Chondrocyte (in vitro differentiated cells): Measurements from ENCODE around the gene TESPA1. TPM values are rescaled to one million over a fixed set of nuclear protein-coding genes. Genes with fewer than 3 reads are reported as not detected.

ENCODE experiments used
- DNase-seq: peaks from one replicate; pipeline ENCODE4 v3.0.0; 2021; ENCODE audit warnings: mixed read lengths, low spot score
- H3K27ac Mint-ChIP-seq: one replicate; pipeline ENCODE4 v1.8.0; 2021; ENCODE audit warnings: mild to moderate bottlenecking, moderate library complexity, mixed read lengths; ENCODE audit not compliant: unreplicated experiment
- H3K27me3 Mint-ChIP-seq: 2 replicates; pipeline ENCODE4 v1.8.0; 2021; ENCODE audit warnings: low read depth, mixed read lengths
- H3K36me3 Mint-ChIP-seq: 2 replicates; pipeline ENCODE4 v1.8.0; 2021; ENCODE audit warnings: low read depth, mixed read lengths
- H3K4me1 Mint-ChIP-seq: 2 replicates; pipeline ENCODE4 v1.8.0; 2021; ENCODE audit warnings: low read depth, mild to moderate bottlenecking, mixed read lengths
- H3K4me3 Mint-ChIP-seq: one replicate; pipeline ENCODE4 v1.8.0; 2021; ENCODE audit warnings: mild to moderate bottlenecking, moderate library complexity, mixed read lengths; ENCODE audit not compliant: unreplicated experiment
- H3K9me3 Mint-ChIP-seq: 2 replicates; pipeline ENCODE4 v1.8.0; 2021; ENCODE audit warnings: low read depth, mixed read lengths
- total RNA-seq: library from RNA; stranded (reverse); gene quantifications from 3 replicates; pipeline ENCODE4 v1.2.1, GENCODE V29; 2021
- TF ChIP-seq, protein P1 (sequence below): fragments of 200-600 bp; sonication (generic); IDR thresholded peaks from 2 replicates; pipeline ENCODE4 v1.5.0; 2021; ENCODE audit warnings: antibody characterized with exemption, mild to moderate bottlenecking, moderate library complexity

TESPA1 gene
- total RNA-seq, 1 donor from 2014 or later = not detected

DNA sequence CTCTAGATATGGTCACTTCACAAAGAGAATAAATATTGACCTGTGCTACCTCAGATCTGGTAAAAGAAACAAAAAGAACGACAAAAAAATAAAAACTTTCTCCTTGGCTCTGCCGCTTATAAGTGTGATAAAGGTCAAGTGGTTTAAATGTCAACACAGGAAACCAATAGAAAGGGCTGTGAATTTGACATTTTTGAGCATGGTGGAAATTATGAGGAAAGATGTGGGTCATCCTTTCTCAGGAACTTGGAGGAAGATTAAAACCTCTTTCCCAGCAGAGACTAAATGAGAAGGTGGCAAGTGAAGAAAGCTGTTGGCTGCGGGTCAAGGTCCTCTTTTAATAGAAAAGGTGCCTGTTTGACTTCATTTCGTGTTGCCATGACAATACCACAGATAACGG, 28.2 kb downstream of the TESPA1 start:
- Mint-ChIP-seq H3K4me3 (no peak overlapping the region), H3K36me3 (no peaks in the 10 kb centered on the region), H3K27me3 (peaks cover 44% of the 10 kb centered on the region), H3K27ac (no peak overlapping the region), H3K4me1 (no peaks in the 10 kb centered on the region), H3K9me3 (no peaks in the 10 kb centered on the region)
- no peak for DNase-seq
- TF ChIP-seq, protein P1, sequence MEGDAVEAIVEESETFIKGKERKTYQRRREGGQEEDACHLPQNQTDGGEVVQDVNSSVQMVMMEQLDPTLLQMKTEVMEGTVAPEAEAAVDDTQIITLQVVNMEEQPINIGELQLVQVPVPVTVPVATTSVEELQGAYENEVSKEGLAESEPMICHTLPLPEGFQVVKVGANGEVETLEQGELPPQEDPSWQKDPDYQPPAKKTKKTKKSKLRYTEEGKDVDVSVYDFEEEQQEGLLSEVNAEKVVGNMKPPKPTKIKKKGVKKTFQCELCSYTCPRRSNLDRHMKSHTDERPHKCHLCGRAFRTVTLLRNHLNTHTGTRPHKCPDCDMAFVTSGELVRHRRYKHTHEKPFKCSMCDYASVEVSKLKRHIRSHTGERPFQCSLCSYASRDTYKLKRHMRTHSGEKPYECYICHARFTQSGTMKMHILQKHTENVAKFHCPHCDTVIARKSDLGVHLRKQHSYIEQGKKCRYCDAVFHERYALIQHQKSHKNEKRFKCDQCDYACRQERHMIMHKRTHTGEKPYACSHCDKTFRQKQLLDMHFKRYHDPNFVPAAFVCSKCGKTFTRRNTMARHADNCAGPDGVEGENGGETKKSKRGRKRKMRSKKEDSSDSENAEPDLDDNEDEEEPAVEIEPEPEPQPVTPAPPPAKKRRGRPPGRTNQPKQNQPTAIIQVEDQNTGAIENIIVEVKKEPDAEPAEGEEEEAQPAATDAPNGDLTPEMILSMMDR = no peak

GRCh38 chr12:54954801-54955200, 29.8 kb downstream of the TESPA1 start:
- Mint-ChIP-seq H3K27ac (no peak overlapping the region), H3K4me1 (peaks cover 4% of the 10 kb centered on the region), H3K27me3 (peaks cover 43% of the 10 kb centered on the region), H3K9me3 (no peaks in the 10 kb centered on the region), H3K36me3 (no peaks in the 10 kb centered on the region), H3K4me3 (no peak overlapping the region)
- TF ChIP-seq, protein P1 = no peak
- no peak for DNase-seq

- Mint-ChIP-seq H3K27me3 (peaks cover 39% of the 10 kb centered on the region), H3K4me1 (peaks cover 4% of the 10 kb centered on the region), H3K4me3 (no peak overlapping the region), H3K36me3 (no peaks in the 10 kb centered on the region), H3K9me3 (no peaks in the 10 kb centered on the region), H3K27ac (no peak overlapping the region)
- TF ChIP-seq, protein P1 = no peak
- DNase-seq = no peak
Measured at GRCh38 chr12:54954228-54954627, 30.3 kb downstream of the TESPA1 start.

GRCh38 chr12:54950071-54950727, 34.4 kb downstream of the TESPA1 start:
- TF ChIP-seq, protein P1 = no peak
- Mint-ChIP-seq H3K4me3 (no peak overlapping the region), H3K27ac (no peak overlapping the region), H3K4me1 (peaks cover 4% of the 10 kb centered on the region), H3K9me3 (no peaks in the 10 kb centered on the region), H3K27me3 (peaks cover 33% of the 10 kb centered on the region), H3K36me3 (no peaks in the 10 kb centered on the region)
- DNase-seq = no peak

- TF ChIP-seq, protein P1 = no peak
- no peak for DNase-seq
- Mint-ChIP-seq H3K36me3 (no peaks in the 10 kb centered on the region), H3K4me3 (no peak overlapping the region), H3K27ac (no peak overlapping the region), H3K27me3 (peaks cover 29% of the 10 kb centered on the region), H3K4me1 (peaks cover 4% of the 10 kb centered on the region), H3K9me3 (no peaks in the 10 kb centered on the region)
Measured at GRCh38 chr12:54949073-54949711, 35.4 kb downstream of the TESPA1 start.
